GM19328 (cell line): ENCODE measurements around the gene ITPKB.

Experiments used
- ATAC-seq: cut with Tn5 transposase; IDR thresholded peaks from one replicate; pipeline ENCODE4 v1.9.1; 2021; ENCODE audit warnings: mild to moderate bottlenecking, moderate library complexity; ENCODE audit not compliant: unreplicated experiment

ITPKB gene

GRCh38 chr1:226687426-226687825 is 51.7 kb downstream of the ITPKB start:
- ATAC-seq, result no peak

- ATAC-seq, result no peak
Observed at GRCh38 chr1:226686440-226687425, 52.3 kb downstream of the ITPKB start.

GRCh38 chr1:226685196-226685820 is 53.8 kb downstream of the ITPKB start:
- no peak for ATAC-seq

- no peak for ATAC-seq
Observed at GRCh38 chr1:226684026-226684425, 55.1 kb downstream of the ITPKB start.

- no peak for ATAC-seq
Observed at GRCh38 chr1:226682871-226683814, 55.9 kb downstream of the ITPKB start.

- ATAC-seq, result no peak
Observed at GRCh38 chr1:226681652-226682493, 57.2 kb downstream of the ITPKB start.

- ATAC-seq, result no peak
Observed at GRCh38 chr1:226680653-226681052, 58.4 kb downstream of the ITPKB start.

GRCh38 chr1:226679853-226680516 is 59.1 kb downstream of the ITPKB start:
- peak; percentile 50 for ATAC-seq

GRCh38 chr1:226679262-226679661 is 59.8 kb downstream of the ITPKB start:
- no peak for ATAC-seq

- no peak for ATAC-seq
Observed at GRCh38 chr1:226678701-226679100, 60.4 kb downstream of the ITPKB start.

- no peak for ATAC-seq
Observed at GRCh38 chr1:226678251-226678650, 60.8 kb downstream of the ITPKB start.

- ATAC-seq, result peak; percentile 29
Observed at GRCh38 chr1:226677027-226678020, 61.8 kb downstream of the ITPKB start.

GRCh38 chr1:226676381-226676780 is 62.7 kb downstream of the ITPKB start:
- ATAC-seq, result no peak

GRCh38 chr1:226675715-226676357 is 63.2 kb downstream of the ITPKB start:
- ATAC-seq, result no peak

- peak; percentile 64 for ATAC-seq
Observed at GRCh38 chr1:226674892-226675714, 64.0 kb downstream of the ITPKB start.

- ATAC-seq, result no peak
Observed at GRCh38 chr1:226672339-226672762, 66.7 kb downstream of the ITPKB start.

GRCh38 chr1:226671277-226671676 is 67.8 kb downstream of the ITPKB start:
- no peak for ATAC-seq
